HG02763 (cell line): ENCODE data around the gene A3GALT2.

ENCODE experiments used
- ATAC-seq: cut with Tn5 transposase; IDR thresholded peaks from one replicate; pipeline ENCODE4 v1.9.1; 2021; ENCODE audit warnings: mild to moderate bottlenecking, moderate library complexity; ENCODE audit not compliant: unreplicated experiment

The A3GALT2 gene

GRCh38 chr1:33257772-33258712 lies 62.9 kb downstream of the A3GALT2 start:
- ATAC-seq = no peak

- no peak for ATAC-seq
Observed at GRCh38 chr1:33257207-33257771, 63.6 kb downstream of the A3GALT2 start.
